SK-N-SH treated with all-trans-retinoic acid at 6 μM for 48 hours (cell line): ENCODE data around the gene SFN.
"Not testable (repeated sequence)": the region's sequence is repeated elsewhere in the genome, so short reads cannot be mapped to it uniquely, and the experiment has no call there.

Experiments
- ATAC-seq: fragments of 200-7000 bp; cut with Tn5 transposase; 3 replicates; pipeline ENCODE4 v1.9.1; 2020; ENCODE audit warnings: mild to moderate bottlenecking, moderate library complexity
- ARNTL ChIP-seq: fragments of 450-650 bp; formaldehyde crosslinking; IDR thresholded peaks from 2 replicates; pipeline ENCODE4 v1.5.0; 2020; ENCODE audit warnings: low read depth, mild to moderate bottlenecking, moderate library complexity, borderline replicate concordance
- CREB5 ChIP-seq: fragments of 250-450 bp; sonication (Bioruptor Pico); IDR thresholded peaks from 2 replicates; pipeline ENCODE4 v1.5.1; 2020; ENCODE audit warnings: low read depth, mild to moderate bottlenecking, moderate library complexity
- CSDC2 ChIP-seq: fragments of 250-450 bp; sonication (Bioruptor Pico); IDR thresholded peaks from 2 replicates; pipeline ENCODE4 v1.5.0; 2020; ENCODE audit warnings: mild to moderate bottlenecking, moderate library complexity
- CSRNP3 ChIP-seq: fragments of 250-450 bp; sonication (Bioruptor Pico); IDR thresholded peaks from 2 replicates; pipeline ENCODE4 v1.5.1; 2021; ENCODE audit warnings: mild to moderate bottlenecking, moderate library complexity
- ESRRG ChIP-seq: fragments of 250-450 bp; sonication (Bioruptor Pico); IDR thresholded peaks from 2 replicates; pipeline ENCODE4 v1.6.1; 2021; ENCODE audit warnings: mild to moderate bottlenecking
- GLIS3 ChIP-seq: fragments of 250-450 bp; sonication (Bioruptor Pico); IDR thresholded peaks from 2 replicates; pipeline ENCODE4 v1.5.0; 2020; ENCODE audit warnings: mild to moderate bottlenecking, moderate library complexity
- PATZ1 ChIP-seq: fragments of 250-450 bp; sonication (Bioruptor Pico); IDR thresholded peaks from 2 replicates; pipeline ENCODE4 v1.8.0; 2020; ENCODE audit warnings: mild to moderate bottlenecking, moderate library complexity, borderline replicate concordance
- RARB ChIP-seq: fragments of 250-450 bp; sonication (Bioruptor Pico); IDR thresholded peaks from 2 replicates; pipeline ENCODE4 v1.8.0; 2021; ENCODE audit warnings: mild to moderate bottlenecking, moderate library complexity
- TCF4 ChIP-seq: fragments of 250-450 bp; sonication (Bioruptor Pico); IDR thresholded peaks from 2 replicates; pipeline ENCODE4 v1.8.0; 2021; ENCODE audit warnings: mild to moderate bottlenecking, moderate library complexity, borderline replicate concordance
- TOX ChIP-seq: fragments of 250-450 bp; sonication (Bioruptor Pico); IDR thresholded peaks from 2 replicates; pipeline ENCODE4 v1.8.0; 2021; ENCODE audit warnings: mild to moderate bottlenecking, moderate library complexity, borderline replicate concordance
- TSHZ2 ChIP-seq: fragments of 250-450 bp; sonication (Bioruptor Pico); IDR thresholded peaks from 2 replicates; pipeline ENCODE4 v1.5.0; 2020; ENCODE audit warnings: mild to moderate bottlenecking, moderate library complexity
- ZFP3 ChIP-seq: fragments of 250-450 bp; sonication (Bioruptor Pico); IDR thresholded peaks from 2 replicates; pipeline ENCODE4 v1.5.0; 2020; ENCODE audit warnings: mild to moderate bottlenecking, moderate library complexity
- ZFP30 ChIP-seq: fragments of 450-650 bp; formaldehyde crosslinking; IDR thresholded peaks from 2 replicates; pipeline ENCODE4 v1.5.0; 2022; ENCODE audit warnings: mild to moderate bottlenecking, moderate library complexity
- ZNF565 ChIP-seq: fragments of 450-650 bp; formaldehyde crosslinking; conservative IDR thresholded peaks from 2 replicates; pipeline ENCODE4 v1.5.0; 2020; ENCODE audit warnings: low read depth, mild to moderate bottlenecking, moderate library complexity
- ZNF8 ChIP-seq: fragments of 450-650 bp; formaldehyde crosslinking; IDR thresholded peaks from 2 replicates; pipeline ENCODE4 v1.5.0; 2020; ENCODE audit warnings: mild to moderate bottlenecking, moderate library complexity

Gene SFN

GRCh38 chr1:26864610-26865480 lies 1.9 kb downstream of the SFN start:
- ATAC-seq, result peak; percentile 97
- TF ChIP-seq CREB5 (CRISPR knock-in tag), result no peak
- no peak for TF ChIP-seq ZNF8 (CRISPR knock-in tag)
- no peak for TF ChIP-seq GLIS3
- no peak for TF ChIP-seq TSHZ2
- TF ChIP-seq ESRRG (CRISPR knock-in tag), result no peak
- TF ChIP-seq ZFP3, result no peak
- TF ChIP-seq CSRNP3 (CRISPR knock-in tag), result no peak
- TF ChIP-seq RARB (CRISPR knock-in tag), result no peak
- no peak for TF ChIP-seq ZNF565 (CRISPR knock-in tag)

- not testable (repeated sequence) for ATAC-seq
These were observed 10.1 kb downstream of the SFN start for GRCh38 chr1:26873097-26873496.

GRCh38 chr1:26874896-26875295 lies 11.9 kb downstream of the SFN start:
- ATAC-seq, result no peak
- TF ChIP-seq CSDC2 (CRISPR knock-in tag) (no peak), TSHZ2 (no peak), ESRRG (CRISPR knock-in tag) (no peak), TCF4 (CRISPR knock-in tag) (no peak), ZFP30 (CRISPR knock-in tag) (no peak), GLIS3 (no peak), TOX (no peak), ARNTL (CRISPR knock-in tag) (no peak), ZNF8 (CRISPR knock-in tag) (no peak), PATZ1 (no peak)

- TF ChIP-seq CSDC2 (CRISPR knock-in tag) (no peak), ARNTL (CRISPR knock-in tag) (no peak), ZNF565 (CRISPR knock-in tag) (no peak)
- ATAC-seq, result no peak
These were observed 14.4 kb downstream of the SFN start for GRCh38 chr1:26877326-26877725.
